ENCODE data around the gene KIAA1191.
"Not testable (repeated sequence)": the region's sequence is repeated elsewhere in the genome, so short reads cannot be mapped to it uniquely, and the experiment has no call there.

KIAA1191 gene

GRCh38 chr5:176317534-176318374 lies 43.8 kb downstream of the KIAA1191 start:
- DNase-seq (ENCODE audit: low read depth), result no peak

GRCh38 chr5:176305356-176305755 lies 56.2 kb downstream of the KIAA1191 start:
- DNase-seq (ENCODE audit: low read depth), result not testable (repeated sequence)
